Measurements from ENCODE around the gene JUND. TPM values are rescaled to one million over a fixed set of nuclear protein-coding genes. Genes with fewer than 3 reads are reported as not detected.

JUND gene
- total RNA-seq, 1 experiment from 2014 or later, result 221 TPM

DNA sequence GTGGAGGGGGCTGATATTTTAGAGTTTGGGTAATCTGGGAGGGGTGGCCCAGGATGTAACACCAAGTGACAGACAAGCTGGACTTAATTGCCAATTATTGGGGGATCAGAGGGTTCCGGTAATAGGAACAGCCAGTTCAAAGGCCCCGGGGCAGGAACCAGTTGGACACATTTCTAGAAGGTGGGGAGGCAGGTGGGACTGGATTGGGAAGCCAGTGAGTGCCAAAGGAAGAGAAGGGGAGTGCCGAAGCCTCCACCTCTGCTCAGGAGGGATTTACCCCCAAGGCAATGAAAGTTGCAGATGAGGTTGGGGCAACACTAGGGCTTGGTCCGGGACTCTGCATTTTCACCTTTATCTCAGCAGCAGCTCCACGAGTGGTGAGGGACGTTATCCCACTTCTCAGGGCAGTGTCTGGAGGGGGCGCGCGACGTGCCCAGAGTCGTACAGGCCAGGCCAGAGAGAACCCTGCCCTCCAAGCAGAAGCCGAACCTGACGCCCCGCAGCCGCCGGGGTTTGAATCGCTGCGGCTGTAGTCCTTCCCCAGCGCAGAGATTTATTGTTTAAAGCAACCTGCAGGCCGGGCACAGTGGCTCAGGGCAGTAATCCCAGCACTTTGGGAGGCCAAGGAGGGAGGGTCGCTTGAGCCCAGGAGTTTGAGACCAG lies 5.7 kb upstream of the JUND start:
- Histone ChIP-seq H3K9me2 (ENCODE audit: insufficient read depth) (no peaks in the 10 kb centered on the region), H3K4me2 (ENCODE audit: low read length) (no peak overlapping the region), H3K4me3 (replicated peaks in 1 of 2; ENCODE audit: low read depth in 1 of 2, low read length in 2 of 2) (no peak overlapping the region), H3K27me3 (ENCODE audit: insufficient read depth, low read length) (no peaks in the 10 kb centered on the region), H3K4me1 (ENCODE audit: control insufficient read depth in 1 of 2, insufficient read depth in 2 of 2, low read length in 2 of 2) (peaks cover 40 to 61% of the 10 kb centered on the region in 2 experiments), H2AFZ (ENCODE audit: low read depth, low read length, poor library complexity, severe bottlenecking) (no peak overlapping the region), H3K79me2 (ENCODE audit: insufficient read depth, low read length) (no peaks in the 10 kb centered on the region), H3K9ac (ENCODE audit: low read length) (no peak overlapping the region), H4K20me1 (ENCODE audit: insufficient read depth) (no peaks in the 10 kb centered on the region), H3K36me3 (ENCODE audit: control insufficient read depth in 1 of 2, insufficient read depth in 2 of 2, low read length in 2 of 2) (no peaks in the 10 kb centered on the region), H3K9me3 (ENCODE audit: control insufficient read depth in 1 of 2, insufficient read depth in 1 of 2, low read depth in 1 of 2, low read length in 2 of 2) (no peaks in the 10 kb centered on the region), H3K27ac (ENCODE audit: low read depth, low read length) (no peak overlapping the region; the same call in 1 of the 2 replicates)
- ChIA-PET CTCF (no interaction called here), RAD21 (ENCODE audit: low non-redundant PET in 1 of 2, low total read pairs in 2 of 2, uncharacterized antibody in 2 of 2, unreplicated experiment in 2 of 2) (no interaction called here), POLR2A (no interaction called here)
- intact Hi-C loops (cut with micrococcal nuclease), result no loop called here
- DNase-seq (ENCODE audit: low read depth, low spot score) (no peak), ATAC-seq (no peak)
- TF ChIP-seq ZNF274 (IDR thresholded peaks at IDR 0.05; ENCODE audit: low read depth, low read length) (no peak), POLR2AphosphoS5 (IDR thresholded peaks at IDR 0.05; ENCODE audit: low read depth, low read length) (no peak), EZH2phosphoT487 (IDR thresholded peaks at IDR 0.05; ENCODE audit: borderline replicate concordance) (no peak), JUND (IDR thresholded peaks at IDR 0.05) (no peak), ELF1 (IDR thresholded peaks at IDR 0.05; ENCODE audit: borderline replicate concordance, low read depth) (no peak), ATF3 (IDR thresholded peaks at IDR 0.05) (no peak), EGR1 (IDR thresholded peaks at IDR 0.05; ENCODE audit: low read depth) (no peak), EZH2 (IDR thresholded peaks at IDR 0.05) (no peak)
- TF ChIP-seq, protein P1, sequence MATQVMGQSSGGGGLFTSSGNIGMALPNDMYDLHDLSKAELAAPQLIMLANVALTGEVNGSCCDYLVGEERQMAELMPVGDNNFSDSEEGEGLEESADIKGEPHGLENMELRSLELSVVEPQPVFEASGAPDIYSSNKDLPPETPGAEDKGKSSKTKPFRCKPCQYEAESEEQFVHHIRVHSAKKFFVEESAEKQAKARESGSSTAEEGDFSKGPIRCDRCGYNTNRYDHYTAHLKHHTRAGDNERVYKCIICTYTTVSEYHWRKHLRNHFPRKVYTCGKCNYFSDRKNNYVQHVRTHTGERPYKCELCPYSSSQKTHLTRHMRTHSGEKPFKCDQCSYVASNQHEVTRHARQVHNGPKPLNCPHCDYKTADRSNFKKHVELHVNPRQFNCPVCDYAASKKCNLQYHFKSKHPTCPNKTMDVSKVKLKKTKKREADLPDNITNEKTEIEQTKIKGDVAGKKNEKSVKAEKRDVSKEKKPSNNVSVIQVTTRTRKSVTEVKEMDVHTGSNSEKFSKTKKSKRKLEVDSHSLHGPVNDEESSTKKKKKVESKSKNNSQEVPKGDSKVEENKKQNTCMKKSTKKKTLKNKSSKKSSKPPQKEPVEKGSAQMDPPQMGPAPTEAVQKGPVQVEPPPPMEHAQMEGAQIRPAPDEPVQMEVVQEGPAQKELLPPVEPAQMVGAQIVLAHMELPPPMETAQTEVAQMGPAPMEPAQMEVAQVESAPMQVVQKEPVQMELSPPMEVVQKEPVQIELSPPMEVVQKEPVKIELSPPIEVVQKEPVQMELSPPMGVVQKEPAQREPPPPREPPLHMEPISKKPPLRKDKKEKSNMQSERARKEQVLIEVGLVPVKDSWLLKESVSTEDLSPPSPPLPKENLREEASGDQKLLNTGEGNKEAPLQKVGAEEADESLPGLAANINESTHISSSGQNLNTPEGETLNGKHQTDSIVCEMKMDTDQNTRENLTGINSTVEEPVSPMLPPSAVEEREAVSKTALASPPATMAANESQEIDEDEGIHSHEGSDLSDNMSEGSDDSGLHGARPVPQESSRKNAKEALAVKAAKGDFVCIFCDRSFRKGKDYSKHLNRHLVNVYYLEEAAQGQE (IDR thresholded peaks at IDR 0.05; ENCODE audit: low read depth), result no peak
- no TSS peak for BruUV-seq (replicated peaks)

Measured in HCT116 (cell line).